HG03039 (cell line): ENCODE data around the gene MAP3K13.
"Not testable (repeated sequence)": the region's sequence is repeated elsewhere in the genome, so short reads cannot be mapped to it uniquely, and the experiment has no call there.

ENCODE experiments used
- ATAC-seq: cut with Tn5 transposase; IDR thresholded peaks from one replicate; pipeline ENCODE4 v1.9.1; 2021; ENCODE audit warnings: mild to moderate bottlenecking, moderate library complexity; ENCODE audit not compliant: unreplicated experiment

Gene MAP3K13

DNA sequence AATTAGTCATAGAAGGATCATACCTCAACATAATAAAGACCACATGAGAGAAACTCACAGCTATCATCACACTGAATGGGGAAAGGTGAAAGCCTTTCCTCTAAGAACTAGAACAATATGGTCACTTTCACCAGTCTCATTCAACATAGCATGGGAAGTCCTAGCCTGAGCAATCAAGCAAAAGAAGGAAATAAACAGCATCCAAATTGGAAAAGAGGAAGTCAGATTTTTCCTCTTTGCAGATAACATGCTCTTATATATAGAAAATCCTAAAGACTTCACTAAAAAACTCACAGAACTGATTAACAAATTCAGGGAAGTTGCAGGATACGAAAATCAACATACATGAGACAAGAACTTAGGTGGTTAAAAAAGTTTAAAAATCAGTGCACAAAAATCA is 24.7 kb downstream of the MAP3K13 start:
- no peak for ATAC-seq

- ATAC-seq, result no peak
These were observed 30.1 kb downstream of the MAP3K13 start for GRCh38 chr3:185393055-185393454.

DNA sequence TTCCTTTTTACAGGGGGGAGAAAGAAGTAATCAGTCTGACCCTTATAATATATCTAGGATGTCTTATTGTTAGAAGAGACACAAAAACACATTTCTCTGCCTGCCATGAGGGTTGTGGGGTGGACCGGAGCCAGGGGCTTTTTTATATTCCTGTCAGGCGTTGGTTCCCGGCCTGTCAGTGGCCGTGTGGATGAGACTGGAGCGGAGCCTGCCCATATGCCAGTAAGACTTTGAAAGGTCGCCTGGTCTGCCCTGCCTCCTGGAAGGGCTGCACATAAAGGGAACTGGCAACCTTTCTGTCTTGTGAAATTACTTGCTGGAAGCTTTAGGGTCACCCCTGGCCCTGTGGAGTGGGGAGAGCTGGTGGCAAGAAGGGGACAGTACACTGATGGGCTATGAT is 34.7 kb downstream of the MAP3K13 start:
- no peak for ATAC-seq

DNA sequence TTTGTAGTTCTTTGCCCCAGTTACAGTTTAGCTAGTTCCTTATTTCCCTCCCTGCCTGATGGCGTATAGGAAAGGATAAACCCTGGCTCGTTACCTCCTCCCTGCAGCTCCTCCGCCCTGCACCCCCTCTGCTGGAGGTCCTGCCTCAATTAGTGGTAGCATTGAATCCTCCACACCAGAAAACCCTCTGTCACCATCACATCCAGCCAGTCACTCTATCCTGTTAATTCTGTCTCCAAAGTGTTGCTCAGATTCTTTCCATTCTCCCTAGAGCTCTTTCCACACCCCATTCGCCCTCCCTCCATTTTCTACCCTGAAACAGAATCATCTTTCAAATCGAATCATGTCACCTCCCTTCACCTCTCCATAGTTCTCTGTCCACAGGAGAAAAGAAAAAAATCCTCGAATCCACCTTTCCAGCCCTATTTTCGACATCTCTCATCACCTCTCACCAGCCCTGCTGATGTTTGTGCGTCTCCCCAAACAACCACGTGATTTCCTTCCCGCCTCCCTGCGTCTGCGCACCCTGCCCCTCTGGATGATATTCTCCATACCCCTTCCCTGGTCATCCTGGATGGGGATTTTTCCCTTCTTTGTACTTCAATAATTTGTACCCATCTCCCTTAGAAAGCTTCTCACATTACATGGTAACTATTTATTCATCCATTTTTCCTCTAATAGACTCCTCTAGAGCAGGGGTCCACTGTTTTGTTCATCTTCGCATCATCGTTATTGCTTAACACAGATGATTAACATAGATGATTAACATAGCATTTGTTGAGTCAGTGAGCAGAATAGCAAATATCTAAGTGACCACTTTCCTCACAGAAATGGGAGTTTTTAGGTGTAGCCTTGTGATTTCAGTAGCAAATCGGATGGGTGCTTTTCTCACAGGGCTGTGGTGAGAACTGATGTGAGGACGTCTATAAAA is 37.1 kb downstream of the MAP3K13 start:
- ATAC-seq, result no peak

- no peak for ATAC-seq
These were observed 37.9 kb downstream of the MAP3K13 start for GRCh38 chr3:185400866-185401265.

DNA sequence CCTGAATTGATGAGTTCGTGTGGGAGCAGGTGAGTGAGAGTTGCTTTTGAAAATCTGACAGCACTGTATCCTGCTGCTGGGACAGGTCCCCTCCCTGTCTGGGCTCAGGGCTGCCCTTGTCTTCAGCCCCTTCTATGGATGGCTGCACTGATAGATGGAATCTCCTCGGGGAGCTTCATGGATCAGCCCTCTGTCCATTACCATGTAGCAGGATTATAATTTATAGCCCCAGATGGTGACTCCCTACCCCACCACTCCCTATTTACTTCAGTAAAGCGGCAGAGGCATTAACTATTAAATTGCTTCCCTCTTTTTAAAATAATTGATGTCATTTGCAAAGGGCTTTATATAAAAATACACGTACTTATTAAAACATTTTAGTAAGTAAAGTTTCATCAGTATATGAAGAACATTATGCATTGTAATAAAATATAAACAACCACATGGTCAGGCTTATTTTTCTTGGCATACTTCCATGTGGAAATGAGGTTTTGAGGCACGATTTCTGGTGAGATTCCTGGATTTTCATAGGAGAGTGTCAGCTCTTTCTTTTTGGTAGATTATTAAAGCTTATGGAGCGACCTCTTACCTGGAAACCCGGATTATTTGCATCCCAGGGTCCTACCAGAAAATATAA is 38.5 kb downstream of the MAP3K13 start:
- ATAC-seq, result no peak

DNA sequence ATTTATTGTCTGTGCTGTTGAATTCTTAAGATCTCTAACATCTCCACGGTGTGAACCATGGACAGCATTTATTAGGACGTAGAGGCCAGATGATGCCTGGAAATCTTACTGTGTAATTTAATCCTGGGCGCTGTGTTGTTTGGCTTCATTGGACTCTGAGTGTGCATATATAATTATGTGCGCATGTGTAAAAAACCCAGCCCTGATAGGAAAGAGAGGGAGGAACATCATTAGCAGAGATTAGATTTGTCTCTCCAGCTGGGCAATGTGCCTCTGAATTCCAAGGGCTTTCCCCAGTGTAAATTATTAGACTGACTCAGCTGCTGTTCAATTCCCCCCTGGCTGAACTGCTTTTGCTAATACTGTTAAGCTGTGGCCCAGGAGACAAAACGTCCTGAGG is 39.6 kb downstream of the MAP3K13 start:
- ATAC-seq, result no peak

DNA sequence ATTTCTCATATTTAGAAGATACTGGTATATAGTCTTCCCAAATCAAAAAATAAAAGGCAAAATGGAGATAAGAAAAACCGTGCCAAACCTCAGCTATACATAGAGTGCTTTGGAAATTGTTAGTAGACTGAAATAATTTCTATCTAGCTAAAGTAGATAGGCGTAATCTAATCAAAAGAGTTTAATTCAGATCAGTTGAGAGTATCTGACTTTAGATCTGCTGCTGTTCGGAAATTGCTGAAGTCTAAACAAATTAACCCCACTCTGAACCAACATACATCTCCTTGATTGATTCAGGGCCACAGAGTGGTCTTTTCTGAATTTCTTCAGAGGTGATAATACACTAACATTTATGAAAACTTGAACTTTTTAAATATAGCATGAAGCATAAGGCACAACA is 40.1 kb downstream of the MAP3K13 start:
- no peak for ATAC-seq

GRCh38 chr3:185405243-185405642 is 42.3 kb downstream of the MAP3K13 start:
- no peak for ATAC-seq

GRCh38 chr3:185405664-185406063 is 42.7 kb downstream of the MAP3K13 start:
- no peak for ATAC-seq

- ATAC-seq, result no peak
These were observed 43.2 kb downstream of the MAP3K13 start for GRCh38 chr3:185406121-185406620.

GRCh38 chr3:185409957-185410356 is 47.0 kb downstream of the MAP3K13 start:
- no peak for ATAC-seq

GRCh38 chr3:185411133-185411532 is 48.2 kb downstream of the MAP3K13 start:
- no peak for ATAC-seq

DNA sequence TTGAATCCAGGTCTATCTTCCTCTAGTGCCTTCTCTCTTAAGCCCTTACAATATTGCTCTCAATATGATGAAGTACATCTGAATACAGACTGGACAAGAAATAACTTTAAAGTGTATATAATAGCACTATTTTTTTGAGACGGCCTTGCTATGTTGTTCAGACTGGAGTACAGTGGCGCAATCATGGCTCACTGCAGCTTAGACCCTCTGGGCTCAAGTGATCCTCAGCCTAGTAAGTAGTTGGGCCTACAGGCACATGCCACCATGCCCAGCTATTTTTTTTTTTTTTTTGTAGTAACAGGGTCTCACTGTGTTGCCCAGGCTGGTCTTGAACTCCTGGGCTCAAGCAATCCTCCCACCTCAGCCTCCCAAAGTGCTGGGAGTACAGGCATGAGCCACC is 53.6 kb downstream of the MAP3K13 start:
- no peak for ATAC-seq

DNA sequence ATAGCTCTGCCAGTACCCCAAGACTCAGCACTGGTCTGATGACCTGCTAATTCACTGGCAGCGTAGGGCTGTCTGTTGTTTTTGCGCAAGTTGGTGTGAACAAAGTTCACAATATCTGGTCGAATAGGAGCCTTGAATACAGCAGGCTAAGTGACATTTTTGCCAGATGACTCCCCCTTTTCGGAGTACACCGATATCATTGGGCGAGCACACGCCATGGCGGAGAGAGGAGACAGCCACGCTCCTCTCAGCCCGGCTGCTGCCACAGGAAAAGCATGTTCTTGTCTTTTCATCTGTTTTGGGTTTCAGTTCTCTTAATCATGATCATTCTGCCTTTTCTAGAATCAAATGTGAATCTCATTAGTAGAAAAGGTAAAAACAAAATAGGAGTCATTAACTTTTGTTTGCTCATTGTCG is 55.6 kb downstream of the MAP3K13 start:
- not testable (repeated sequence) for ATAC-seq

GRCh38 chr3:185420762-185421161 is 57.8 kb downstream of the MAP3K13 start:
- no peak for ATAC-seq

- no peak for ATAC-seq
These were observed 58.8 kb downstream of the MAP3K13 start for GRCh38 chr3:185421577-185422232.

DNA sequence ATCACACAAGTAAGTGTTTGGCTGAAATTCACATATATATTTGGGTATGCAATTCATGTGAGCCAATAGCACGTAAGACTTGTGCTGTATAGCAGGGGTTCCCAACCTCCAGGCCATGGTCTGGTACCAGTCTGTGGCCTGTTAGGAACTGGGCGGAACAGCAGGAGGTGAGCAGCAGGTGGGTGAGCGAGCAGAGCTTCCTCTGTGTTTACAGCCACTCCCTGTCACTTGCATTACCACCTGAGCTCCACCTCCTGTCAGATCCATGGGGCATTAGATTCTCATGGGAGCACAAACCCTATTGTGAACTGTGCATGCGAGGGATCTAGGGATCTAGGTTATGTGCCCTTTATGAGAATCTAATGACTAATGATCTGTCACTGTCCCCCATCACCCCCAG is 59.7 kb downstream of the MAP3K13 start:
- no peak for ATAC-seq

- peak; percentile 48 for ATAC-seq
These were observed 60.2 kb downstream of the MAP3K13 start for GRCh38 chr3:185423178-185423577.

DNA sequence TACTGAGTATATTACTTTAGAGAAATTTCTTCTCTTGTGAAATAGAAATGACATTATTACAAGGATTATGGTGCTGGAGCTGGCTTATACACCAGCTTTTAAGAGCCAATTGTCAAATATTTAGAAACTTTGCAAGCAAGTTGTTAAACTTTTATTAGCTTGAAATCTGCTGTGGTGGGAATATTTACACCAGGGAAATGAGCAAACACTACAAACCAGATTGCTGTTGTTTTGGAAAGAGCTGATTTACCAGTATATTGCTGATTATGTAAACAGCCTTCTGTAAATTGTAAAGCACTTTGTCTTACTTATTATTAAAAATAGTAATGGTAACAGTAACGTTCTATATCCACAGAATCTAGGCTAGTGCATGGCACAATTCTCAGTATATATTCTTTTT is 61.5 kb downstream of the MAP3K13 start:
- ATAC-seq, result no peak

DNA sequence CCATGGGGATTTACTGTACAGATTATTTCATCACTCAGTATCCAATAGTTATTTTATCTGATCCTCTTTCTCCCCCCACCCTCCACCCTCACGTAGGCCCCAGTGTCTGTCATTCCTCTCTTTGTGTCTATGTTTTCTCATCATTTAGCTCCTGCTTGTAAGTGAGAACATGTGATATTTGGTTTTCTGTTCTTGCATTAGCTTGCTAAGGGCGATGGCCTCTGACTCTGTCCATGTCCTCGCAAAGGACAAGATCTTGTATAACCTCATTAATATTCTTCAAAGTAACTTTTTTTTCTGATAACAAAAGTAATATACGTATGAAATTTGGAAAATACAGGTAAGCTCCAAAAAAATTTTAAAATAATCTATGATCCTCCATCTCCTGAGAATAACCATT is 67.4 kb downstream of the MAP3K13 start:
- ATAC-seq, result no peak
